Subcutaneous abdominal adipose tissue (tissue), 5 donors: ENCODE data around the gene C15orf62.

Experiments
- H3K27ac ChIP-seq: one replicate; pipeline ENCODE4 v1.7.0; 2013; ENCODE audit warnings: low read depth, mild to moderate bottlenecking, inconsistent platforms, low read length, moderate library complexity
- H3K27me3 ChIP-seq, 5 donors: one replicate each; pipeline ENCODE4 v1.7.0; 2013; ENCODE audit warnings: low read length in 5 of 5, inconsistent platforms in 1 of 5; ENCODE audit not compliant: control insufficient read depth in 5 of 5, insufficient read depth in 4 of 5
- H3K36me3 ChIP-seq, 5 donors: one replicate each; pipeline ENCODE4 v1.7.0; 2013; ENCODE audit warnings: low read length in 5 of 5; ENCODE audit not compliant: control insufficient read depth in 5 of 5, insufficient read depth in 5 of 5
- H3K4me1 ChIP-seq, 5 donors: one replicate each; pipeline ENCODE4 v1.7.0; 2013; ENCODE audit warnings: low read length in 5 of 5, mild to moderate bottlenecking in 3 of 5, moderate library complexity in 1 of 5; ENCODE audit not compliant: control insufficient read depth in 5 of 5, insufficient read depth in 5 of 5
- H3K4me3 ChIP-seq, 5 donors: one replicate each; pipeline ENCODE4 v1.7.0; 2013; ENCODE audit warnings: low read length in 5 of 5, low read depth in 1 of 5
- H3K9ac ChIP-seq, 5 donors: one replicate each; pipeline ENCODE4 v1.7.0; 2013; ENCODE audit warnings: low read length in 5 of 5, mild to moderate bottlenecking in 4 of 5, moderate library complexity in 3 of 5
- H3K9me3 ChIP-seq, 5 donors: one replicate each; pipeline ENCODE4 v1.7.0; 2013; ENCODE audit warnings: low read length in 5 of 5; ENCODE audit not compliant: control insufficient read depth in 5 of 5
- donor health status: healthy.
- donor health status: healthy.
- donor health status: healthy.
- donor health status: healthy.
- donor health status: healthy.

C15orf62 gene

GRCh38 chr15:40775740-40776536, 6.2 kb downstream of the C15orf62 start:
- Histone ChIP-seq H3K27me3 (no peaks in the 10 kb centered on the region), H3K27ac (no peak overlapping the region), H3K36me3 (peaks cover 0 to 82% (median 63%) of the 10 kb centered on the region in 5 donors), H3K4me3 (no peak overlapping the region), H3K9me3 (no peaks in the 10 kb centered on the region), H3K9ac (no peak overlapping the region), H3K4me1 (peaks cover 0 to 34% (median 28%) of the 10 kb centered on the region in 5 donors)

GRCh38 chr15:40776537-40777141, 6.9 kb downstream of the C15orf62 start:
- Histone ChIP-seq H3K27ac (no peak overlapping the region), H3K9ac (no peak overlapping the region), H3K4me3 (no peak overlapping the region)

DNA sequence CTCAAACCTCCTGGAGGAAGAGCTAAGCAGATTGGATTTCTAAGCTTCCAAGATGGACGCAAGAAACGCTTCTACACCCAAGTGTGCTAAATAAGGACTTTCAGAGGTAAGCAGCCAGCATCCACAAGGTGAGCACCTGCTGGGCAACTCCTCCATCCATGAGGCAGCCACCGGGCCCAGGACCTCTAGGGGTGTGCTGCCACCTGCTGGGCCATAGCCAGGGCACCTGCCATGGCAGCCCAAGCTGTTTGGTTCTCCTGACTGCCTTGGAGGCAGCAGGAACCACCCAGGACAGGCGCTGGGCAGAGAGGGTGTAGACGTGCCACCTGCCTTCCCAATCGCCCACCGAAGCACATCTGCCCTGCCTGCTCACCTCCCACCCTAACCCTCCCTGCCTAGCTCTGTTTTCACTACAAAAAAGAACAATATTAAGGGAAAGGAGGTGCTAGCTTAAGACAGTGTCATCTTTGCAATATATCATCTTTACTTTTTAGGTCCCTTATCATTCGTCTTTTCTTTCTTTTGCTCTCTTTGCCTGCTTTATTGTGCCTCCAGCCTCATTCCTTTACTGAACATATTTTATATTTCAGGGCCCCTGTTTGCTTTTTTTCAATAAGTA, 12.9 kb downstream of the C15orf62 start:
- H3K27me3 ChIP-seq, result no peaks in the 10 kb centered on the region
- peaks cover 0 to 22% (median 18%) of the 10 kb centered on the region in 5 donors for H3K36me3 ChIP-seq

More at GRCh38 chr15:40776537-40777141, 6.9 kb downstream of the C15orf62 start:
- no peaks in the 10 kb centered on the region for H3K27me3 ChIP-seq
- peaks cover 0 to 27% (median 21%) of the 10 kb centered on the region in 5 donors for H3K4me1 ChIP-seq
- H3K9me3 ChIP-seq, result no peaks in the 10 kb centered on the region
- H3K36me3 ChIP-seq, result peaks cover 0 to 78% (median 63%) of the 10 kb centered on the region in 5 donors

GRCh38 chr15:40785164-40785563, 15.4 kb downstream of the C15orf62 start:
- H3K36me3 ChIP-seq, result no peaks in the 10 kb centered on the region
- H3K27me3 ChIP-seq, result no peaks in the 10 kb centered on the region
- H3K9me3 ChIP-seq, result no peaks in the 10 kb centered on the region
- no peak overlapping the region for H3K4me3 ChIP-seq
- H3K4me1 ChIP-seq, result peaks cover 0 to 19% (median 12%) of the 10 kb centered on the region in 5 donors
- no peak overlapping the region for H3K9ac ChIP-seq
- no peak overlapping the region for H3K27ac ChIP-seq

More for the DNA sequence above, 12.9 kb downstream of the C15orf62 start:
- H3K27ac ChIP-seq, result no peak overlapping the region
- no peaks in the 10 kb centered on the region for H3K9me3 ChIP-seq
- no peak overlapping the region for H3K9ac ChIP-seq
- H3K4me3 ChIP-seq, result no peak overlapping the region
- H3K4me1 ChIP-seq, result peaks cover 0 to 14% (median 8%) of the 10 kb centered on the region in 5 donors

DNA sequence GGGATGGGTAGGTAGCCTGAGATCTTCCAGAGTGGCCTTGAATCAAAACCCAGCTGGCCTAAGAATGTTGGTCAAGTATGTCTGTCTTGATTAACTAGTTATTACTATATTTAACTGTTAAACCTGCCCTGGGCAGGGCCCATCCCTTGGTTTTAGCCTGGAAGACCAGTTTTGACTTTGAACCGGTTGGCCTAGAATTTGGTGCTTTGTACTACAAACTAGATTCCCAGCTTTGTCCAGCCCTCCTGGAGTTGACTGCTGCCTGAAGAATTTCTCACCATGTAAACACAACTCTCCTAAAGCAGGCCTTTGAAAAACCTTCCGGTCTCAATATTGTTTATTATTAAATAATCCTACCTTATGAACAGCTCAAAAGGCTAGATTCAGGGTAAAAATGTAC, 16.0 kb downstream of the C15orf62 start:
- Histone ChIP-seq H3K27ac (no peak overlapping the region), H3K4me3 (no peak overlapping the region), H3K9me3 (no peaks in the 10 kb centered on the region), H3K27me3 (no peaks in the 10 kb centered on the region), H3K9ac (no peak overlapping the region), H3K4me1 (peaks cover 0 to 19% (median 12%) of the 10 kb centered on the region in 5 donors), H3K36me3 (peaks cover 0 to 2% (median 0%) of the 10 kb centered on the region in 5 donors)

- Histone ChIP-seq H3K9me3 (no peaks in the 10 kb centered on the region), H3K36me3 (peaks cover 0 to 8% (median 4%) of the 10 kb centered on the region in 5 donors), H3K4me3 (no peak overlapping the region), H3K27me3 (no peaks in the 10 kb centered on the region), H3K27ac (no peak overlapping the region), H3K4me1 (peaks cover 0 to 19% (median 12%) of the 10 kb centered on the region in 5 donors), H3K9ac (peak overlapping the region in 1 of 5 donors; percentile 19)
Observed at GRCh38 chr15:40787344-40787841, 17.6 kb downstream of the C15orf62 start.

DNA sequence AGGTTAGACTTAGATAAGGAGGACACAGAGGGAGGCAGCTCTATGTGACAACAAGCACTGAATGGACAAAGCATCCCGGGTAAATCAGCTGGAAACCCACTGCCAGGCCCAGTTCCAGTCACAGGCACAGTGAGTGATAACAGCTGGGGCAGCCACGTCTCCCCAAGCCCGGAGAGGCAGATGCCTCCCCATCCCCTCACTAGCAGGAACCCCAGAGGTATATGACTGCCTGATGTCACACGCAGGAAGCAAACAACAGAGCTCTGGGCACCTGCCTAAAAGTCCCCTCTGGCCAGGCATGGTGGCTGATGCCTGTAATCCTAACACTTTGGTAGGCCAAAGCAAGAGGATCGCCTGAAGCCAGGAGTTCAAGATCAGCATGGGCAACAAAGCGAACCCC, 18.2 kb downstream of the C15orf62 start:
- Histone ChIP-seq H3K4me1 (peaks cover 0 to 19% (median 12%) of the 10 kb centered on the region in 5 donors), H3K4me3 (no peak overlapping the region), H3K36me3 (peaks cover 0 to 8% (median 4%) of the 10 kb centered on the region in 5 donors), H3K27me3 (no peaks in the 10 kb centered on the region), H3K9me3 (no peaks in the 10 kb centered on the region), H3K9ac (peak overlapping the region in 1 of 5 donors; percentile 19), H3K27ac (no peak overlapping the region)

- Histone ChIP-seq H3K27me3 (no peaks in the 10 kb centered on the region), H3K36me3 (peaks cover 0 to 8% (median 4%) of the 10 kb centered on the region in 5 donors), H3K4me1 (peaks cover 4 to 31% (median 19%) of the 10 kb centered on the region in 5 donors), H3K9ac (no peak overlapping the region), H3K9me3 (no peaks in the 10 kb centered on the region), H3K27ac (no peak overlapping the region), H3K4me3 (no peak overlapping the region)
Observed at GRCh38 chr15:40789119-40789518, 19.3 kb downstream of the C15orf62 start.

GRCh38 chr15:40789999-40790398, 20.2 kb downstream of the C15orf62 start:
- Histone ChIP-seq H3K9ac (no peak overlapping the region), H3K4me1 (peaks cover 4 to 33% (median 19%) of the 10 kb centered on the region in 5 donors), H3K4me3 (no peak overlapping the region), H3K27me3 (no peaks in the 10 kb centered on the region), H3K27ac (no peak overlapping the region), H3K9me3 (no peaks in the 10 kb centered on the region), H3K36me3 (peaks cover 0 to 8% (median 4%) of the 10 kb centered on the region in 5 donors)
